ENCODE data around the gene SSH2.

GRCh38 chr17:29618272-29619065 lies 311.6 kb downstream of the SSH2 start:
- TF ChIP-seq CTCF (conservative IDR thresholded peaks at IDR 0.05): no peak
- TF ChIP-seq EZH2 (IDR thresholded peaks at IDR 0.05; ENCODE audit: low read depth): no peak
